Measurements from ENCODE around the gene CLEC9A.

CLEC9A gene

DNA sequence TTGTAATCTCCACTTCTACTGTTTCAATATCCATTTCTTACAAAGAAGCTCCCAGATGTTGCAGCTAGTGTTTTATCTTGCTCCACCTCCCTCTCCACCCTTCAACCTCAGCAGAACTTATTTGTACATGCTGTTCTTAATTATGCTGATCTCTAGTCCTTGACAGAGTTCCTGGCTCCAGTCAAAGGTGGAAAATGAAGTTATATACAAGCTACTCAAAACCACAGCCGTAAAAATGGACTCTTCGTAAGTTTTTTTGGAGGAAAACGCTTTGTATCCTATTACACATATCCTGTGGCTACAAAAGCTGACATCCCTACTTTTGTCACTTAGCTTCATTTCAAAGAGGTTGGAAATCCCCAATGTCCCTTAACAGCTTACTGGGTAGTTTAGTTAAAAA, 67.0 kb downstream of the CLEC9A start:
- ATAC-seq, result no peak

DNA sequence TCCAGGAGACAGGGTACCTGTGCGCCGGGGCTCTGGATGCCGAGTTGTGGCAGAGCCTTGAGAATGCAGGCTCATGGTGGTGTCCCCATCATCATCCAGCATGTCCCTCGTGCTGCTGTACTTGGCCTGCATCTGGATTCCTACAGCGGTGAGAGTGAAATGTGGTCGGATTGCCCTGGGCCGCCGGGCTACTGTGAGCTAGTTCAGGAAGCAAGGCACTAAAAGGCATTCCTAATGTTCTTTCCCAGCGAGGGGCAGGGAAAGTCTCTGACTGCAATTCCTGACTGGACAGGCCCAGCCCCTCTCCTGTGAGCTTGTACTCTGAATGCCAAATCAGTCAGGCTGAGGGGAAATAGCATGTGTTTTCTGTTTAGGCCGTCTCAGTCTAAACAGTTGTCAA, 68.3 kb downstream of the CLEC9A start, which contains the start of gene CLEC1A:
TSS of gene CLEC1A (minus strand) at position 195 of the 400 bp plus-strand sequence. CDS start at position 132, 63 bp downstream.
- TF ChIP-seq, protein P1, sequence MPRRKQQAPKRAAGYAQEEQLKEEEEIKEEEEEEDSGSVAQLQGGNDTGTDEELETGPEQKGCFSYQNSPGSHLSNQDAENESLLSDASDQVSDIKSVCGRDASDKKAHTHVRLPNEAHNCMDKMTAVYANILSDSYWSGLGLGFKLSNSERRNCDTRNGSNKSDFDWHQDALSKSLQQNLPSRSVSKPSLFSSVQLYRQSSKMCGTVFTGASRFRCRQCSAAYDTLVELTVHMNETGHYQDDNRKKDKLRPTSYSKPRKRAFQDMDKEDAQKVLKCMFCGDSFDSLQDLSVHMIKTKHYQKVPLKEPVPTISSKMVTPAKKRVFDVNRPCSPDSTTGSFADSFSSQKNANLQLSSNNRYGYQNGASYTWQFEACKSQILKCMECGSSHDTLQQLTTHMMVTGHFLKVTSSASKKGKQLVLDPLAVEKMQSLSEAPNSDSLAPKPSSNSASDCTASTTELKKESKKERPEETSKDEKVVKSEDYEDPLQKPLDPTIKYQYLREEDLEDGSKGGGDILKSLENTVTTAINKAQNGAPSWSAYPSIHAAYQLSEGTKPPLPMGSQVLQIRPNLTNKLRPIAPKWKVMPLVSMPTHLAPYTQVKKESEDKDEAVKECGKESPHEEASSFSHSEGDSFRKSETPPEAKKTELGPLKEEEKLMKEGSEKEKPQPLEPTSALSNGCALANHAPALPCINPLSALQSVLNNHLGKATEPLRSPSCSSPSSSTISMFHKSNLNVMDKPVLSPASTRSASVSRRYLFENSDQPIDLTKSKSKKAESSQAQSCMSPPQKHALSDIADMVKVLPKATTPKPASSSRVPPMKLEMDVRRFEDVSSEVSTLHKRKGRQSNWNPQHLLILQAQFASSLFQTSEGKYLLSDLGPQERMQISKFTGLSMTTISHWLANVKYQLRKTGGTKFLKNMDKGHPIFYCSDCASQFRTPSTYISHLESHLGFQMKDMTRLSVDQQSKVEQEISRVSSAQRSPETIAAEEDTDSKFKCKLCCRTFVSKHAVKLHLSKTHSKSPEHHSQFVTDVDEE (CRISPR knock-in tag; IDR thresholded peaks at IDR 0.05), result no peak
- TF ChIP-seq ZFP3 (CRISPR knock-in tag; IDR thresholded peaks at IDR 0.05), result no peak
- no peak for TF ChIP-seq ZNF70 (CRISPR knock-in tag; IDR thresholded peaks at IDR 0.05)
- no peak for TF ChIP-seq ESRRG (CRISPR knock-in tag; IDR thresholded peaks at IDR 0.05)
- no peak for TF ChIP-seq RARB (CRISPR knock-in tag; IDR thresholded peaks at IDR 0.05)
- TF ChIP-seq OSR1 (CRISPR knock-in tag; IDR thresholded peaks at IDR 0.05), result no peak
- TF ChIP-seq ZNF565 (CRISPR knock-in tag; conservative IDR thresholded peaks at IDR 0.05; ENCODE audit: low read depth), result no peak
- no peak for TF ChIP-seq PPARA (CRISPR knock-in tag; IDR thresholded peaks at IDR 0.05; ENCODE audit: borderline replicate concordance)
- TF ChIP-seq, protein P2, sequence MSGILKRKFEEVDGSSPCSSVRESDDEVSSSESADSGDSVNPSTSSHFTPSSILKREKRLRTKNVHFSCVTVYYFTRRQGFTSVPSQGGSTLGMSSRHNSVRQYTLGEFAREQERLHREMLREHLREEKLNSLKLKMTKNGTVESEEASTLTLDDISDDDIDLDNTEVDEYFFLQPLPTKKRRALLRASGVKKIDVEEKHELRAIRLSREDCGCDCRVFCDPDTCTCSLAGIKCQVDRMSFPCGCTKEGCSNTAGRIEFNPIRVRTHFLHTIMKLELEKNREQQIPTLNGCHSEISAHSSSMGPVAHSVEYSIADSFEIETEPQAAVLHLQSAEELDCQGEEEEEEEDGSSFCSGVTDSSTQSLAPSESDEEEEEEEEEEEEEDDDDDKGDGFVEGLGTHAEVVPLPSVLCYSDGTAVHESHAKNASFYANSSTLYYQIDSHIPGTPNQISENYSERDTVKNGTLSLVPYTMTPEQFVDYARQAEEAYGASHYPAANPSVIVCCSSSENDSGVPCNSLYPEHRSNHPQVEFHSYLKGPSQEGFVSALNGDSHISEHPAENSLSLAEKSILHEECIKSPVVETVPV (CRISPR knock-in tag; IDR thresholded peaks at IDR 0.05), result no peak
- no peak for TF ChIP-seq ZNF8 (CRISPR knock-in tag; IDR thresholded peaks at IDR 0.05)
- no peak for TF ChIP-seq GLIS3 (CRISPR knock-in tag; IDR thresholded peaks at IDR 0.05)
- TF ChIP-seq CSDC2 (CRISPR knock-in tag; IDR thresholded peaks at IDR 0.05), result no peak
- ATAC-seq, result no peak

More for the DNA sequence above, 67.0 kb downstream of the CLEC9A start:
- TF ChIP-seq PPARA (CRISPR knock-in tag; IDR thresholded peaks at IDR 0.05; ENCODE audit: borderline replicate concordance) (no peak), ESRRG (CRISPR knock-in tag; IDR thresholded peaks at IDR 0.05) (no peak), CSDC2 (CRISPR knock-in tag; IDR thresholded peaks at IDR 0.05) (no peak), ARNTL (CRISPR knock-in tag; IDR thresholded peaks at IDR 0.05; ENCODE audit: borderline replicate concordance, low read depth) (no peak), TOX (CRISPR knock-in tag; IDR thresholded peaks at IDR 0.05; ENCODE audit: borderline replicate concordance) (no peak), ZNF70 (CRISPR knock-in tag; IDR thresholded peaks at IDR 0.05) (no peak), ZC3H10 (CRISPR knock-in tag; IDR thresholded peaks at IDR 0.05) (no peak), ZNF565 (CRISPR knock-in tag; conservative IDR thresholded peaks at IDR 0.05; ENCODE audit: low read depth) (no peak), TCF4 (CRISPR knock-in tag; IDR thresholded peaks at IDR 0.05; ENCODE audit: borderline replicate concordance) (no peak), RARB (CRISPR knock-in tag; IDR thresholded peaks at IDR 0.05) (no peak), ZFP30 (CRISPR knock-in tag; IDR thresholded peaks at IDR 0.05) (no peak)
- TF ChIP-seq, protein P2 (CRISPR knock-in tag; IDR thresholded peaks at IDR 0.05), result no peak
- TF ChIP-seq, protein P3, sequence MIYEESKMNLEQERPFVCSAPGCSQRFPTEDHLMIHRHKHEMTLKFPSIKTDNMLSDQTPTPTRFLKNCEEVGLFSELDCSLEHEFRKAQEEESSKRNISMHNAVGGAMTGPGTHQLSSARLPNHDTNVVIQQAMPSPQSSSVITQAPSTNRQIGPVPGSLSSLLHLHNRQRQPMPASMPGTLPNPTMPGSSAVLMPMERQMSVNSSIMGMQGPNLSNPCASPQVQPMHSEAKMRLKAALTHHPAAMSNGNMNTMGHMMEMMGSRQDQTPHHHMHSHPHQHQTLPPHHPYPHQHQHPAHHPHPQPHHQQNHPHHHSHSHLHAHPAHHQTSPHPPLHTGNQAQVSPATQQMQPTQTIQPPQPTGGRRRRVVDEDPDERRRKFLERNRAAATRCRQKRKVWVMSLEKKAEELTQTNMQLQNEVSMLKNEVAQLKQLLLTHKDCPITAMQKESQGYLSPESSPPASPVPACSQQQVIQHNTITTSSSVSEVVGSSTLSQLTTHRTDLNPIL (CRISPR knock-in tag; IDR thresholded peaks at IDR 0.05; ENCODE audit: low read depth), result no peak

DNA sequence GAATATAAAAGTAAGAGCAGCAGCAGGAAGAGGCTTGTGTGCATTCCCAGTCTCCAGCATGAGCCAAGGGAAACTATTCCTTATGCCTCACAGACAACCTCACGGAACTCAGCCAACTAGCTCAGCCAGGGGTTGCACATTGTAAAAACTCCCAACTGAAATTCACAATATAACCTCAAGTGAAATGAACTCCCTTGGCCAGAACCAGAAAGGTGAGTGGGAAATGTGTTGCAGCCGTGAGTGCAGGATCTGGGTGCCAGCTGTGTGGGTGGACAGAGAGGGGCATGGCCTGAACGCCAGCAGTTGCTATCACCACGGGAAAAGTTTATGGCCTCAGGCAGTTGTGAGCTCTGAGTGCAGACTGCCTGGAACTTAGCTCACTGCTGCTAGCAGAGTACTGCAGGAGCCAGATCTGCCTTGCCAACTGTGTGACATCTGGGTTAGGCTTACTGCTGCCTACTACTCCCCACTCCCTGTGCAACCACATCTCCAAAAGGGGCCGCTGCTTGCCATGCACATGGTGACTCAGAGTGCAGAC, 70.6 kb downstream of the CLEC9A start:
- no peak; the same call in 2 of the 3 replicates for ATAC-seq
- TF ChIP-seq ARNTL (CRISPR knock-in tag; IDR thresholded peaks at IDR 0.05; ENCODE audit: borderline replicate concordance, low read depth), result no peak
- TF ChIP-seq ZC3H10 (CRISPR knock-in tag; IDR thresholded peaks at IDR 0.05), result no peak
- TF ChIP-seq PPARA (CRISPR knock-in tag; IDR thresholded peaks at IDR 0.05; ENCODE audit: borderline replicate concordance), result no peak
- no peak for TF ChIP-seq ESRRG (CRISPR knock-in tag; IDR thresholded peaks at IDR 0.05)

DNA sequence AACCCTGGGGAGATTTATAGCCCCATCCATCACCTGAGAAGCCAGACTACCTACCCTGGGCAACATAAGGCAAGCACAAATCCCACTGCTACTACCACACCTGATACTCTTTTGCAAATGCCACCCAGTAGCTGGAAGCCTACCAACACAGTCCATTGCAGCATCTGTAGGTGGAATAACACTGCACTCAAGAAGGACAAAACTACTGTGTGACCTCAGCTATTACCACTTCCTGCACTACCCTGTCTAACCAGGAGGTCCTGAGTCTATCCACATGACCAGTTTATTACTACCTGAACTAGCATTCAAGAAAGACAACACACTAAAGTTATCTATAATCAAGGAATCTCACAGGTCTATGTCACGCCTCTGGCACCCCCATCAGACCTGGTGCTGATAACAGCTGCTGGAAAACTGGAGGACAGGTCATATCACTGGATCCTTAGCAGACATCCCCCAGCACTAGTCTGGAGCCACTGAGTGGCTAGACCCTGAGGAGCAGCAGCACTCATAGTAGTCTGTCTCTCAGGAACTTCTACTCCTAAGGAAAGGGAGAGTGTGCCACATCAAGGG, 71.3 kb downstream of the CLEC9A start:
- no peak for TF ChIP-seq ZNF8 (CRISPR knock-in tag; IDR thresholded peaks at IDR 0.05)
- TF ChIP-seq OSR1 (CRISPR knock-in tag; IDR thresholded peaks at IDR 0.05), result no peak
- TF ChIP-seq TCF4 (CRISPR knock-in tag; IDR thresholded peaks at IDR 0.05; ENCODE audit: borderline replicate concordance), result no peak
- TF ChIP-seq ZFP30 (CRISPR knock-in tag; IDR thresholded peaks at IDR 0.05), result no peak
- no peak for TF ChIP-seq GLIS3 (CRISPR knock-in tag; IDR thresholded peaks at IDR 0.05)
- no peak for TF ChIP-seq ZNF565 (CRISPR knock-in tag; conservative IDR thresholded peaks at IDR 0.05; ENCODE audit: low read depth)
- TF ChIP-seq SNAI2 (CRISPR knock-in tag; IDR thresholded peaks at IDR 0.05), result no peak
- TF ChIP-seq PPARA (CRISPR knock-in tag; IDR thresholded peaks at IDR 0.05; ENCODE audit: borderline replicate concordance), result no peak
- TF ChIP-seq, protein P4, sequence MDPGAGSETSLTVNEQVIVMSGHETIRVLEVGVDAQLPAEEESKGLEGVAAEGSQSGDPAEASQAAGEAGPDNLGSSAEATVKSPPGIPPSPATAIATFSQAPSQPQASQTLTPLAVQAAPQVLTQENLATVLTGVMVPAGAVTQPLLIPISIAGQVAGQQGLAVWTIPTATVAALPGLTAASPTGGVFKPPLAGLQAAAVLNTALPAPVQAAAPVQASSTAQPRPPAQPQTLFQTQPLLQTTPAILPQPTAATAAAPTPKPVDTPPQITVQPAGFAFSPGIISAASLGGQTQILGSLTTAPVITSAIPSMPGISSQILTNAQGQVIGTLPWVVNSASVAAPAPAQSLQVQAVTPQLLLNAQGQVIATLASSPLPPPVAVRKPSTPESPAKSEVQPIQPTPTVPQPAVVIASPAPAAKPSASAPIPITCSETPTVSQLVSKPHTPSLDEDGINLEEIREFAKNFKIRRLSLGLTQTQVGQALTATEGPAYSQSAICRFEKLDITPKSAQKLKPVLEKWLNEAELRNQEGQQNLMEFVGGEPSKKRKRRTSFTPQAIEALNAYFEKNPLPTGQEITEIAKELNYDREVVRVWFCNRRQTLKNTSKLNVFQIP (CRISPR knock-in tag; IDR thresholded peaks at IDR 0.05; ENCODE audit: borderline replicate concordance, low read depth), result no peak
- no peak for TF ChIP-seq ARNTL (CRISPR knock-in tag; IDR thresholded peaks at IDR 0.05; ENCODE audit: borderline replicate concordance, low read depth)
- TF ChIP-seq ESRRG (CRISPR knock-in tag; IDR thresholded peaks at IDR 0.05), result no peak
- no peak for TF ChIP-seq BACH2 (CRISPR knock-in tag; IDR thresholded peaks at IDR 0.05; ENCODE audit: borderline replicate concordance)
- ATAC-seq, result no peak
